ENCODE results near the gene HNRNPA3. TPM values are rescaled to one million over a fixed set of nuclear protein-coding genes. Genes with fewer than 3 reads are reported as not detected.

Gene HNRNPA3
- total and polyA plus RNA-seq, 2 of the 13 experiments (the other 11 are each of a cell fraction or from before 2014, with no cell fraction given), result 73.3 to 97.7 TPM

- peak; percentile 18; the same call in 1 of the 2 replicates for TF ChIP-seq ZNF609 (CRISPR knock-in tag; IDR thresholded peaks at IDR 0.05; ENCODE audit: borderline replicate concordance)
- TF ChIP-seq CENPX (CRISPR knock-in tag; IDR thresholded peaks at IDR 0.05), result no peak
- TF ChIP-seq REL (CRISPR knock-in tag; conservative IDR thresholded peaks at IDR 0.05), result no peak
- no peak for TF ChIP-seq HCFC1 (IDR thresholded peaks at IDR 0.05; ENCODE audit: low read depth, low read length)
- TF ChIP-seq TFDP1 (CRISPR knock-in tag; IDR thresholded peaks at IDR 0.05; ENCODE audit: borderline replicate concordance), result no peak
- TF ChIP-seq SMAD9 (CRISPR knock-in tag; IDR thresholded peaks at IDR 0.05), result no peak
- no peak for TF ChIP-seq GLI4 (CRISPR knock-in tag; IDR thresholded peaks at IDR 0.05; ENCODE audit: borderline replicate concordance)
- 0 out of 2 replicates have a peak, but pooled peaks have one; percentile 20 for TF ChIP-seq HDAC2 (CRISPR knock-in tag; IDR thresholded peaks at IDR 0.05)
- no peak for TF ChIP-seq ZNF564 (CRISPR knock-in tag; IDR thresholded peaks at IDR 0.05)
- TF ChIP-seq TBX3 (IDR thresholded peaks at IDR 0.05; ENCODE audit: borderline replicate concordance), result no peak
- peak; percentile 39; the same call in 1 of the 2 replicates for TF ChIP-seq RXRB (CRISPR knock-in tag; IDR thresholded peaks at IDR 0.05; ENCODE audit: borderline replicate concordance)
- TF ChIP-seq ZNF296 (CRISPR knock-in tag; conservative IDR thresholded peaks at IDR 0.05), result no peak
- TF ChIP-seq ZNF687 (CRISPR knock-in tag; IDR thresholded peaks at IDR 0.05), result no peak
- no peak for TF ChIP-seq EZH2 (conservative IDR thresholded peaks at IDR 0.05; ENCODE audit: low read depth, low read length)
- TF ChIP-seq SMARCC2 (IDR thresholded peaks at IDR 0.05), result no peak
Measured at GRCh38 chr2:177265824-177266817, 53.5 kb downstream of the HNRNPA3 start (continued).

Data from HepG2 (cell line).